HG02852 (cell line): Measurements from ENCODE around the gene CDC42.
"Not testable (repeated sequence)": the region's sequence is repeated elsewhere in the genome, so short reads cannot be mapped to it uniquely, and the experiment has no call there.

Source experiments
- ATAC-seq: cut with Tn5 transposase; IDR thresholded peaks from one replicate; pipeline ENCODE4 v1.9.1; 2021; ENCODE audit warnings: mild to moderate bottlenecking, moderate library complexity; ENCODE audit not compliant: unreplicated experiment

Gene CDC42

DNA sequence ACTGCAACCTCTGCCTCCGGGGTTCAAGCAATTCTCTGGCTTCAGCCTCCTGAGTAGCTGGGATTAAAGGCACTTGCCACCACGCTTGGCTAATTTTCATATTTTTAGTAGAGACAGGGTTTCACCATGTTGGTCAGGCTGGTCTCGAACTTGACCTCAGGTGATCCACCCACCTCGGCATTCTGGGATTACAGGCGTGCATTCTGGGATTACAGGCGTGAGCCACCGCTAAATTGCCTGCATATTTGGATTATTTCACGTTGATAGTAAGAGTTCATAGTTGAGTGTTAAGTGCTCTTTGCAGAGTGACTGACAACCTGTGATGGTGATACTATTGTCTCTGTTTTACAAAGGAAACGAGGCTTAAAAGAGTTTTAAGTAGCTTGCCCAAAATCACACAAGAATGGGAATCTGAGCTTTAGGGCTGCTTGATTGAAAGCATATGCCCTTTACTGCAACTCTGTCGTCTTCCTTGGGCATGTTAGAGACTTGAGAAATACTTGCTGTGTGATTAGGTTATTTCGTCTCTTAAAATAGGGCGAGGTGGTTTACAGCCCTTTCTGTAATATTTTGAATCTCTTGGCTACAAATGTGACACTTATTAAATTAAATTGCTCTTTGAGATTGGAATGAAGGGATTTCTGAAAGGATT is 12.4 kb downstream of the CDC42 start:
- no peak for ATAC-seq

- ATAC-seq, result no peak
Measured at GRCh38 chr1:22071511-22071910, 19.0 kb downstream of the CDC42 start.

GRCh38 chr1:22074803-22075202 is 22.3 kb downstream of the CDC42 start:
- ATAC-seq, result no peak

DNA sequence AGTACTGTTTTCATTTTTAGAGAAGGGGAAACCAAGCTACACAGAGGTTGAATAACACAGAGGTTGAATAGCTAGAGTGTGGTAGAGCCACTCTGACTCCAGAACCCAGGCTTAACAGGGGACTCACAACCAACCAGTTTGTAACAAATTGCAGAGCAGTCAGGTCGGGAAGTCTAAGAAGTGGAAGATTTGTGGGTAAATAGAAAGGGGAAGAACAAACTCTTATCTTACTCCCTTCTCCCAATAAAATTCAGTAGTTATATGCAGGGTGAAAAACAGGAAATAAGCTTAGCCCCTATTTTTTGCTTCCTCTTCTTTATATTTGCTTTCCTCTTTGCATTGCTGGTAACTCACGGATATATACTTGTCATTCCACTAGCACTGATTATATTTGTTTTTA is 23.2 kb downstream of the CDC42 start:
- no peak for ATAC-seq

DNA sequence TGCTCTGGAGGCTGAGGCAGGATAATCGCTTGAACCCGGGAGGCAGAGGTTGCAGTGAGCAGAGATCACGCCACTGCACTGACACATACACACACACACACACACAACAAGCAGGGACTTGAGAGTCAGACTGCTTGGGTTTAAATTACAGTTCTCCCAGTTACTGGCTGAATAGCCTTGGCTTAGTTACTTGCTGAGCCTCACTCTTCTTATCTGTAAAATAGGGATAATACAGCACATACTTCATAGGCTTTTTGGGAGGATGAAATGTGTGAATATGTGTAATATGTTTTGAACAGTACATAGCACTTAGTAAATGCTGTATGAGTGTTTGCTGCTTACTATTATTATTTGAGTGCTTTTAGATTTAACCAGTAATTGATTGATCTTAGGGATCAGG is 23.8 kb downstream of the CDC42 start:
- no peak for ATAC-seq

DNA sequence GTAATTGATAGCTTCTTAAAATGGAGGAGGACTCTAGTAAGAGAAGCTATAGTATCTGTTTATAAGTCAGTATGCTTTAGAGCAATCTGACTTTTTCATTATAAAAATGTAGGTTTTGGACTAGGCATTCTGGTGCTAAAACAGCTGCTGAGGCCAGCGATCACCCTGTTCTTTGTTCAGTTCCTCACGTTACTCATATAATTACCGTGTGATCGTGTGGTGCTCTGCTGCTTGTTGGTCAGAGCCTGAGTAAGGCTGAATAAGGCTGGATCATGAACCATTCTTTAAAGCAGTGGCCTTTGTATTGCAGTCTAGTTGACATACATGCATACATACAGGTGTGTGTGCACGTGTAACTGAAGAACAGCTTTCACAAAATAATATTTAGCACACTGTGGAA is 25.2 kb downstream of the CDC42 start:
- no peak for ATAC-seq

DNA sequence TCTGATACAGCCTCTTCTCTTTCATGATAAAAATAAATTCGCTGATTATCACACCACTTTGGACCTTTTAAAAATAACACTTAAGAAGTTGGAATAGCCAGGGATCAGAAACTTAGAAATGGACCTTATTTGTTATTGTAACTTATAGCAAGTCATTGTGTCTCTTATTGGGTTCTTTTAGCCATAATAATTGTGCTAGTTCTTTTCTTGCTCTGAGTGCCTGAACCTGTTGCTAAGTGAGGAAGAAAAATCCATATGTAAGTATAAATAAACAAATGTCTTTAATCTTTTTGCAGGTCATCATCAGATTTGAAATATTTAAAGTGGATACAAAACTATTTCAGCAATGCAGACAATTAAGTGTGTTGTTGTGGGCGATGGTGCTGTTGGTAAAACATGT is 25.6 kb downstream of the CDC42 start:
- ATAC-seq, result no peak

GRCh38 chr1:22080191-22080590 is 27.7 kb downstream of the CDC42 start:
- no peak for ATAC-seq

DNA sequence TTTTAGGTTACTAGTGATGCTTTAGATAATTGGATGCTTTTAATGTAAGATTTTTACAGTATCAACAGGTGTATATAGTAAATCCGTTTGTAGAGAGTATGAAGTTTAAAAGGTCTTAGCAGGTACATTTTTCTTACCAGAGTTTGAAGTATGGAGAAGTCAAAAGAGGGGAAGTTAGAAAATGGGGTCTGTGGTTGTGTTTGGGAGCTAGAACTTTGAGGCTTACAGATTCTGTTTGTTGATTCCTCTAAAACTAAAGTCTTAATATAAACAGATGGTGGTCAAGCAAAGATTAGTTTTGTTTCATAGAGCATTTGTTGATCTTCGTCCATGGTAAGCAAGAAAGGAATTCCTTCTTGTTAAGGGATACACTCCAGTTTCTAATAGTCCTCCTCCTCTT is 35.8 kb downstream of the CDC42 start:
- no peak for ATAC-seq

DNA sequence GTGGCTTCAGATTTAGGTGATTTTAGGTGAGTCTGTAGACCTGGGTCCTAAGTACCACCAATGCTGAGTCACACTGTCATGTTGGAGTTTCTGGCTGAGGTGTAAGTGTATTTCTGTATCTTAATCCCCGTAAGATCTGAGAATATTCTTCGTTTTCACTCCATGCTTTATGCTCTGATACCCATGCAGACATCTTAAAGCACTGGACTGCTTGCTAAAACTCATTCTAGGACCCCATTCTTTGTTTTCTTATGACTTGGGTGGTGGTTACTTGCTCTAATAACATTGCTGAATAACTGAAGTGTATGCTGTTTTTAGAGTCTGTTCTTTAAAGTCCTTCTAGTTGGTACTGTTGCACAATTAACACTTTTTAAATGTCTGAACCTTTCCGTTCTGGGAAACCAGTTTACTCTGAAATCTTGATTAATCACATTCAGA is 36.6 kb downstream of the CDC42 start:
- no peak for ATAC-seq

GRCh38 chr1:22089787-22090186 is 37.3 kb downstream of the CDC42 start:
- ATAC-seq, result no peak

- ATAC-seq, result no peak
Measured at GRCh38 chr1:22090867-22091266, 38.4 kb downstream of the CDC42 start.

- ATAC-seq, result not testable (repeated sequence)
Measured at GRCh38 chr1:22092026-22092768, 39.7 kb downstream of the CDC42 start.

DNA sequence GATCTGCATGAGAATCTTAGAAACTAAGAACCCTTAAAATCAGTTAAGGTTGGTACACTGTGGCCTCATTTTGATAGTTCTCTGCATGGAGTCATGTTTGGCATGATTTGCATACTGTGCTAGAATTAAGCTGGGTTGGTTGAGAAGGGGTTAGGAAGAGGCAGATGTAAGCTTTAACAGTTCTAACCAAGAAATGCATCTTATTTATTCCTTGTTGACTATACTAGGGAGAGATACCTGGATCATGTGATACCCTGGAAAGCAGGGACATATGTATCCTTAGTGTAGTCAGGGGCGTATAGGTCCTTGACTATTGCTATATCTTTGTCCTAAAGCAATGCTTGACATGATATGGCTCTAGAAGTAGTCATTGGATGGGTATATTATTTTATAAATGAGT is 41.0 kb downstream of the CDC42 start:
- ATAC-seq, result no peak

GRCh38 chr1:22096036-22096435 is 43.5 kb downstream of the CDC42 start:
- ATAC-seq, result no peak

GRCh38 chr1:22096463-22096862 is 44.0 kb downstream of the CDC42 start:
- ATAC-seq, result no peak

- ATAC-seq, result no peak
Measured at GRCh38 chr1:22098752-22099151, 46.2 kb downstream of the CDC42 start.

DNA sequence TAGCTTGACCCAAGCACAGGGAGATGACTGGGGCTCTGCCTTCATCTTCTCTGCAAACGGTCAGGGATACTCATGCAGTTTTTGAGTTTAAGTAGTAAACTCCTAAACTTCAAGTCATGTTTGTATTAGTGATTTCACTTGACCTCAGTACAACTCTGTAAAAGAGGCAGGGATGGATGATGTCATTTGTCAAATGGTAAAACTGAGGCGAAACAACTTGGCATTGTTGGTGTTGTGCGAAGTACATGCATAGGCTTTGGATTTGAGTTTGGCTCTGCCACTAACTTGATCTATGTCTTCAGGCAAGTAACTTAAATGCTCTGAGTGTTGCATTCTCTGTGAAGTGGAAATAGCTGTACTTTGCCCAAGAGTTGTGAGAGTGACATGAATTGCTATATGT is 47.7 kb downstream of the CDC42 start:
- no peak for ATAC-seq

GRCh38 chr1:22101199-22101598 is 48.7 kb downstream of the CDC42 start:
- no peak for ATAC-seq

DNA sequence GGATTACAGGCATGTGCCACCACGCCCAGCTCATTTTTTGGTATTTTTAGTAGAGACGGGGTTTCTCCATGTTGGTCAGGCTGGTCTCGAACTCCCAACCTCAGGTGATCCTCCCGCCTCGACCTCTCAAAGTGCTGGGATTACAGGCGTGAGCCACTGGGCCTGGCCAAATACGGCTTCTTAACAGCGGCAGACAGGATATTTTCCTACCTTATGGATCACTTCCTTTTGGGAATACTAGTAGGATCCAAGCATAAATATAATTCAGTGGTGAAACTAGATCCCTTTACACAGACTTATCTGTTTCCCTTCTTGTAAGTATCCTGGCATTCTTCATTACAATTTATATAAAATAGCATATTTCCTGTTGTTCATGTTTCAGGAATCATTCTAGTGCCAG is 49.5 kb downstream of the CDC42 start:
- no peak for ATAC-seq

GRCh38 chr1:22102746-22103145 is 50.2 kb downstream of the CDC42 start:
- ATAC-seq, result no peak

DNA sequence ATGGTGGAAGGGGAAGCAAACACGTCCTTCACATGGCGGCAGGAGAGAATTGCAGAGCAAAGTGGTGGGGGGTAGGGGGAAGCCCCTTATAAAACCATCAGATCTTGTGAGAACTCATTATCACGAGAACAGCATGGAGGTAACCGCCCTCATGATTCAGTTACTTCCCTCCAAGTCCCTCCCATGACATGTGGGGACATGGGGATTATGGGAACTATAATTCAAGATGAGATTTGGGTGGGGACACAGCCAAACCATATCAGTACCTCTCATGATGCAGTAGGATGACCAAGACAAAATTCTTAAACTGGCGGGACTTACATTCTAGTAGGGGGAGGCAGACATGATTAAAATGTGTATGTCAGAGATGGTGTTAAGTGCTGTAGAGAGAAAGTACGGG is 51.6 kb downstream of the CDC42 start:
- ATAC-seq, result no peak
